Activated T-helper 1 cell treated with anti-CD3 and anti-CD28 coated beads, Interleukin-12 subunit alpha, Interleukin-12 subunit beta, Interleukin-2, Interleukin-4 antibody, amounts not matched to agents 30 ng/mL and 10 ng/mL and 1 ng/mL, durations not matched to agents 14 hours and 24 hours and 36 hours (primary cell): ENCODE data around the gene MTM1. TPM values are rescaled to one million over a fixed set of nuclear protein-coding genes. Genes with fewer than 3 reads are reported as not detected.

Source experiments
- DNase-seq: peaks from one replicate; pipeline ENCODE4 v3.0.0; 2021; ENCODE audit warnings: low spot score
- H3K27ac Mint-ChIP-seq: one replicate; pipeline ENCODE4 v1.8.0; 2021; ENCODE audit warnings: mild to moderate bottlenecking, mixed read lengths
- H3K27me3 Mint-ChIP-seq: one replicate; pipeline ENCODE4 v1.8.0; 2022; ENCODE audit warnings: mild to moderate bottlenecking, moderate library complexity, mixed read lengths; ENCODE audit not compliant: insufficient read depth
- H3K36me3 Mint-ChIP-seq: one replicate; pipeline ENCODE4 v1.8.0; 2021; ENCODE audit warnings: low read depth, mixed read lengths
- H3K4me1 Mint-ChIP-seq: one replicate; pipeline ENCODE4 v1.8.0; 2021; ENCODE audit warnings: low read depth, mixed read lengths
- H3K4me3 Mint-ChIP-seq: one replicate; pipeline ENCODE4 v1.8.0; 2021; ENCODE audit warnings: mild to moderate bottlenecking, moderate library complexity, mixed read lengths
- H3K9me3 Mint-ChIP-seq: one replicate; pipeline ENCODE4 v1.8.0; 2021; ENCODE audit warnings: mixed read lengths
- intact Hi-C: fragments of 100-400 bp; cut with micrococcal nuclease; formaldehyde crosslinking; loops from one replicate; pipeline ENCODE4 v1.15.1; 2024
- total RNA-seq: library from RNA; stranded (reverse); gene quantifications from 2 replicates; pipeline ENCODE4 v1.2.3, GENCODE V29; 2022

The MTM1 gene
- total RNA-seq, 1 donor from 2014 or later, result 24.1 TPM

- Mint-ChIP-seq H3K36me3 (peaks cover 6% of the 10 kb centered on the region), H3K4me3 (no peak overlapping the region), H3K27me3 (no peaks in the 10 kb centered on the region), H3K27ac (no peak overlapping the region), H3K4me1 (peaks cover 25% of the 10 kb centered on the region), H3K9me3 (no peaks in the 10 kb centered on the region)
- DNase-seq, result no peak
- intact Hi-C loops, result loop anchor here (5.0 kb wide), 1 partner anchor 626 kb away; no protein-coding TSS in a partner anchor
These were observed 19.4 kb downstream of the MTM1 start for GRCh38 chrX:150587585-150588503.

GRCh38 chrX:150594584-150594983 lies 26.2 kb downstream of the MTM1 start:
- Mint-ChIP-seq H3K9me3 (no peaks in the 10 kb centered on the region), H3K4me1 (no peaks in the 10 kb centered on the region)
- DNase-seq, result no peak

GRCh38 chrX:150599226-150599625 lies 30.8 kb downstream of the MTM1 start:
- DNase-seq, result no peak
- Mint-ChIP-seq H3K27ac (no peak overlapping the region), H3K27me3 (no peaks in the 10 kb centered on the region), H3K4me1 (peaks cover 6% of the 10 kb centered on the region), H3K4me3 (no peak overlapping the region), H3K36me3 (peaks cover 39% of the 10 kb centered on the region), H3K9me3 (no peaks in the 10 kb centered on the region)
- intact Hi-C loops, result no loop called here

More at GRCh38 chrX:150594584-150594983, 26.2 kb downstream of the MTM1 start:
- no peak overlapping the region for H3K27ac Mint-ChIP-seq
- intact Hi-C loops, result no loop called here
- H3K4me3 Mint-ChIP-seq, result no peak overlapping the region
- H3K36me3 Mint-ChIP-seq, result peaks cover 11% of the 10 kb centered on the region
- H3K27me3 Mint-ChIP-seq, result no peaks in the 10 kb centered on the region

- H3K27me3 Mint-ChIP-seq, result no peaks in the 10 kb centered on the region
- no peaks in the 10 kb centered on the region for H3K9me3 Mint-ChIP-seq
- peaks cover 6% of the 10 kb centered on the region for H3K4me1 Mint-ChIP-seq
- no peak overlapping the region for H3K27ac Mint-ChIP-seq
- peaks cover 36% of the 10 kb centered on the region for H3K36me3 Mint-ChIP-seq
- DNase-seq, result no peak
- H3K4me3 Mint-ChIP-seq, result no peak overlapping the region
- intact Hi-C loops, result no loop called here
These were observed 33.9 kb downstream of the MTM1 start for GRCh38 chrX:150602296-150602695.

- intact Hi-C loops, result no loop called here
- Mint-ChIP-seq H3K27ac (no peak overlapping the region), H3K27me3 (no peaks in the 10 kb centered on the region), H3K4me1 (peaks cover 6% of the 10 kb centered on the region), H3K36me3 (peaks cover 40% of the 10 kb centered on the region), H3K9me3 (no peaks in the 10 kb centered on the region), H3K4me3 (no peak overlapping the region)
- no peak for DNase-seq
These were observed 34.3 kb downstream of the MTM1 start for GRCh38 chrX:150602743-150603142.

GRCh38 chrX:150605603-150606002 lies 37.2 kb downstream of the MTM1 start:
- intact Hi-C loops, result no loop called here
- Mint-ChIP-seq H3K27me3 (no peaks in the 10 kb centered on the region), H3K4me3 (no peak overlapping the region), H3K27ac (no peak overlapping the region), H3K36me3 (peaks cover 39% of the 10 kb centered on the region), H3K4me1 (peaks cover 11% of the 10 kb centered on the region), H3K9me3 (no peaks in the 10 kb centered on the region)
- no peak for DNase-seq

- no peaks in the 10 kb centered on the region for H3K9me3 Mint-ChIP-seq
- H3K4me1 Mint-ChIP-seq, result peaks cover 6% of the 10 kb centered on the region
- peaks cover 27% of the 10 kb centered on the region for H3K36me3 Mint-ChIP-seq
- DNase-seq, result no peak
- H3K27me3 Mint-ChIP-seq, result no peaks in the 10 kb centered on the region
- no peak overlapping the region for H3K4me3 Mint-ChIP-seq
- intact Hi-C loops, result no loop called here
- peak overlapping the region; percentile 16 for H3K27ac Mint-ChIP-seq
These were observed 38.8 kb downstream of the MTM1 start for GRCh38 chrX:150607201-150607600.

GRCh38 chrX:150610043-150610442 lies 41.6 kb downstream of the MTM1 start:
- H3K27me3 Mint-ChIP-seq, result no peaks in the 10 kb centered on the region
- intact Hi-C loops, result no loop called here
- no peaks in the 10 kb centered on the region for H3K9me3 Mint-ChIP-seq
- DNase-seq, result no peak
- peak overlapping the region; percentile 55 for H3K27ac Mint-ChIP-seq
- H3K36me3 Mint-ChIP-seq, result peaks cover 30% of the 10 kb centered on the region
- no peak overlapping the region for H3K4me3 Mint-ChIP-seq
- H3K4me1 Mint-ChIP-seq, result peaks cover 5% of the 10 kb centered on the region

- no peaks in the 10 kb centered on the region for H3K27me3 Mint-ChIP-seq
- peaks cover 32% of the 10 kb centered on the region for H3K36me3 Mint-ChIP-seq
- DNase-seq, result no peak
- H3K27ac Mint-ChIP-seq, result no peak overlapping the region
- peaks cover 5% of the 10 kb centered on the region for H3K4me1 Mint-ChIP-seq
- intact Hi-C loops, result no loop called here
- no peaks in the 10 kb centered on the region for H3K9me3 Mint-ChIP-seq
- no peak overlapping the region for H3K4me3 Mint-ChIP-seq
These were observed 42.0 kb downstream of the MTM1 start for GRCh38 chrX:150610446-150610845.

- Mint-ChIP-seq H3K4me1 (no peaks in the 10 kb centered on the region), H3K27ac (no peak overlapping the region), H3K9me3 (no peaks in the 10 kb centered on the region), H3K36me3 (peaks cover 33% of the 10 kb centered on the region), H3K27me3 (no peaks in the 10 kb centered on the region), H3K4me3 (no peak overlapping the region)
- no peak for DNase-seq
- intact Hi-C loops, result no loop called here
These were observed 46.9 kb downstream of the MTM1 start for GRCh38 chrX:150615356-150615755.

- DNase-seq, result no peak
- Mint-ChIP-seq H3K36me3 (peaks cover 39% of the 10 kb centered on the region), H3K4me1 (no peaks in the 10 kb centered on the region), H3K9me3 (no peaks in the 10 kb centered on the region), H3K4me3 (no peak overlapping the region), H3K27me3 (no peaks in the 10 kb centered on the region), H3K27ac (no peak overlapping the region)
- intact Hi-C loops, result no loop called here
These were observed 47.9 kb downstream of the MTM1 start for GRCh38 chrX:150616179-150616862.

- Mint-ChIP-seq H3K27ac (no peak overlapping the region), H3K4me3 (no peak overlapping the region), H3K4me1 (peaks cover 4% of the 10 kb centered on the region), H3K27me3 (no peaks in the 10 kb centered on the region), H3K9me3 (no peaks in the 10 kb centered on the region), H3K36me3 (peaks cover 44% of the 10 kb centered on the region)
- no peak for DNase-seq
- intact Hi-C loops, result no loop called here
These were observed 48.4 kb downstream of the MTM1 start for GRCh38 chrX:150616863-150617198.

- H3K4me3 Mint-ChIP-seq, result no peak overlapping the region
- peaks cover 40% of the 10 kb centered on the region for H3K36me3 Mint-ChIP-seq
- peak overlapping the region; percentile 27 for H3K27ac Mint-ChIP-seq
- no peaks in the 10 kb centered on the region for H3K9me3 Mint-ChIP-seq
- H3K27me3 Mint-ChIP-seq, result no peaks in the 10 kb centered on the region
- intact Hi-C loops, result no loop called here
- DNase-seq, result no peak
- H3K4me1 Mint-ChIP-seq, result peaks cover 4% of the 10 kb centered on the region
These were observed 53.2 kb downstream of the MTM1 start for GRCh38 chrX:150621652-150622051.
